ENCODE data around the gene SIX6.
"Not testable (repeated sequence)": the region's sequence is repeated elsewhere in the genome, so short reads cannot be mapped to it uniquely, and the experiment has no call there.

SIX6 gene

GRCh38 chr14:60508707-60509437, at the start of gene SIX6:
SIX6 (plus strand) TSS chr14:60509146; CDS start chr14:60509399, 253 bp downstream.
- no peak within 1 kb of the TSS for H3K27ac ChIP-seq
- no peak for DNase-seq (ENCODE audit: low read depth, low spot score)

GRCh38 chr14:60480248-60480647, 28.7 kb upstream of the SIX6 start:
- not testable (repeated sequence) for H3K27ac ChIP-seq; DNase-seq (ENCODE audit: low read depth, low spot score)

- peak; percentile 68 for DNase-seq (ENCODE audit: low read depth, low spot score)
- H3K27ac ChIP-seq = no peak overlapping the region
These were observed 26.2 kb upstream of the SIX6 start for GRCh38 chr14:60482743-60483142.

GRCh38 chr14:60485057-60485597, 23.8 kb upstream of the SIX6 start:
- DNase-seq (ENCODE audit: low read depth, low spot score) = no peak
- H3K27ac ChIP-seq = no peak overlapping the region

GRCh38 chr14:60485598-60486251, 23.2 kb upstream of the SIX6 start, which contains the start of gene C14orf39:
C14orf39 (minus strand) TSS chr14:60486063; CDS start chr14:60485078, 985 bp downstream.
- no peak within 1 kb of the TSS for H3K27ac ChIP-seq
- no peak for DNase-seq (ENCODE audit: low read depth, low spot score)

- no peak for DNase-seq (ENCODE audit: low read depth, low spot score)
- H3K27ac ChIP-seq = no peak overlapping the region
These were observed 21.7 kb upstream of the SIX6 start for GRCh38 chr14:60487211-60487610.

GRCh38 chr14:60488175-60488574, 20.8 kb upstream of the SIX6 start:
- DNase-seq (ENCODE audit: low read depth, low spot score) = no peak
- no peak overlapping the region for H3K27ac ChIP-seq

- no peak for DNase-seq (ENCODE audit: low read depth, low spot score)
- H3K27ac ChIP-seq = no peak overlapping the region
These were observed 18.7 kb upstream of the SIX6 start for GRCh38 chr14:60490270-60490669.

GRCh38 chr14:60495946-60496345, 13.0 kb upstream of the SIX6 start:
- H3K27ac ChIP-seq = no peak overlapping the region
- DNase-seq (ENCODE audit: low read depth, low spot score) = peak; percentile 20

- H3K27ac ChIP-seq = no peak overlapping the region
- no peak for DNase-seq (ENCODE audit: low read depth, low spot score)
These were observed 6.4 kb upstream of the SIX6 start for GRCh38 chr14:60502541-60502940.

- no peak overlapping the region for H3K27ac ChIP-seq
- no peak for DNase-seq (ENCODE audit: low read depth, low spot score)
These were observed 3.5 kb upstream of the SIX6 start for GRCh38 chr14:60505448-60505847.

- H3K27ac ChIP-seq = no peak overlapping the region
- DNase-seq (ENCODE audit: low read depth, low spot score) = no peak
These were observed 2.9 kb upstream of the SIX6 start for GRCh38 chr14:60506010-60506409.

GRCh38 chr14:60506462-60506984, 2.4 kb upstream of the SIX6 start:
- no peak for DNase-seq (ENCODE audit: low read depth, low spot score)
- H3K27ac ChIP-seq = no peak overlapping the region

GRCh38 chr14:60506985-60507829, 1.7 kb upstream of the SIX6 start:
- no peak for DNase-seq (ENCODE audit: low read depth, low spot score)
- no peak overlapping the region for H3K27ac ChIP-seq

- DNase-seq (ENCODE audit: low read depth, low spot score) = no peak
- H3K27ac ChIP-seq = no peak overlapping the region
These were observed 611 bp upstream of the SIX6 start for GRCh38 chr14:60508363-60508706.

- H3K27ac ChIP-seq = no peak overlapping the region
- DNase-seq (ENCODE audit: low read depth, low spot score) = no peak
These were observed 700 bp downstream of the SIX6 start for GRCh38 chr14:60509438-60510253.

GRCh38 chr14:60510254-60510950, 1.5 kb downstream of the SIX6 start:
- no peak overlapping the region for H3K27ac ChIP-seq
- no peak for DNase-seq (ENCODE audit: low read depth, low spot score)

GRCh38 chr14:60510951-60511599, 2.1 kb downstream of the SIX6 start:
- no peak overlapping the region for H3K27ac ChIP-seq
- no peak for DNase-seq (ENCODE audit: low read depth, low spot score)

- DNase-seq (ENCODE audit: low read depth, low spot score) = no peak
These were observed 3.2 kb downstream of the SIX6 start for GRCh38 chr14:60512126-60512525.

More at GRCh38 chr14:60512126-60512525, 3.2 kb downstream of the SIX6 start:
- H3K27ac ChIP-seq = no peak overlapping the region

Data from epithelial cell of prostate (primary cell).